Right lobe of liver (tissue), 4 donors: ENCODE results near the gene CCR5AS.

Experiments used
- POLR2A ChIP-seq: fragments of 450-650 bp; IDR thresholded peaks from one replicate; pipeline ENCODE4 v1.6.1; 2017; ENCODE audit warnings: antibody characterized with exemption, mild to moderate bottlenecking
- TF ChIP-seq, protein P1 (sequence below), 4 donors: fragments of 200-600 bp in 3 of 4; fragments of 450-650 bp in 1 of 4; IDR thresholded peaks; one replicate each; pipeline versions ENCODE4 v1.5.1 to v1.8.0; 2016 to 2022; ENCODE audit warnings: antibody characterized with exemption in 4 of 4, mild to moderate bottlenecking in 2 of 4
- donor health status: DM: no; HTN: no; CAD: no.
- donor health status: DM: no; HTN: no; CAD: no.
- donor health status: DM: no; HTN: yes; CAD: no.

DNA sequence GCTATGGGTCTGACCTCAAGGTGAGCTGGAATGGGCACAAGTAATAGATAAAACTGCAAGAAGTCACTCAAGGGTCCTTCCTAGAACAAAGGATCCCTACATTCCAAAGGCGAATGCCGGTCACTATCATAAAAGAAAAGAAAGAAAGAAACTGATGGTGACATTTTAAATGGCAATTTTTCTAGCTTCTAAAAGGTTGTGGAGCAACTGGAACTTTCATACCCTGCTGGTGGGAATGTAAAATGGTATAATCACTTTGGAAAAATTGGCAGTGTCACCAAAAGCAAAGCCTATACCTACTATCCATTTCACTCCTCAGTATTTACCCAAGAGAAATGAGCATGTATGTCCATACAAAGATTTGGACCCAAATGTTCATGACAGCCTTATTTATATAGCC is 4.4 kb upstream of the CCR5AS start:
- TF ChIP-seq, protein P1, sequence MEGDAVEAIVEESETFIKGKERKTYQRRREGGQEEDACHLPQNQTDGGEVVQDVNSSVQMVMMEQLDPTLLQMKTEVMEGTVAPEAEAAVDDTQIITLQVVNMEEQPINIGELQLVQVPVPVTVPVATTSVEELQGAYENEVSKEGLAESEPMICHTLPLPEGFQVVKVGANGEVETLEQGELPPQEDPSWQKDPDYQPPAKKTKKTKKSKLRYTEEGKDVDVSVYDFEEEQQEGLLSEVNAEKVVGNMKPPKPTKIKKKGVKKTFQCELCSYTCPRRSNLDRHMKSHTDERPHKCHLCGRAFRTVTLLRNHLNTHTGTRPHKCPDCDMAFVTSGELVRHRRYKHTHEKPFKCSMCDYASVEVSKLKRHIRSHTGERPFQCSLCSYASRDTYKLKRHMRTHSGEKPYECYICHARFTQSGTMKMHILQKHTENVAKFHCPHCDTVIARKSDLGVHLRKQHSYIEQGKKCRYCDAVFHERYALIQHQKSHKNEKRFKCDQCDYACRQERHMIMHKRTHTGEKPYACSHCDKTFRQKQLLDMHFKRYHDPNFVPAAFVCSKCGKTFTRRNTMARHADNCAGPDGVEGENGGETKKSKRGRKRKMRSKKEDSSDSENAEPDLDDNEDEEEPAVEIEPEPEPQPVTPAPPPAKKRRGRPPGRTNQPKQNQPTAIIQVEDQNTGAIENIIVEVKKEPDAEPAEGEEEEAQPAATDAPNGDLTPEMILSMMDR (IDR thresholded peaks at IDR 0.05): no peak
- TF ChIP-seq POLR2A: no peak
